ENCODE data around the gene METTL27. TPM values are rescaled to one million over a fixed set of nuclear protein-coding genes. Genes with fewer than 3 reads are reported as not detected.

Gene METTL27
- total RNA-seq, 1 experiment from 2014 or later: 4.3 TPM

GRCh38 chr7:73832806-73833205 lies 9.5 kb downstream of the METTL27 start (continued):
- no peak for TF ChIP-seq FOXJ3 (CRISPR knock-in tag; IDR thresholded peaks at IDR 0.05; ENCODE audit: borderline replicate concordance)
- TF ChIP-seq PRRX2 (CRISPR knock-in tag; IDR thresholded peaks at IDR 0.05): no peak
- TF ChIP-seq JUN (CRISPR knock-in tag; IDR thresholded peaks at IDR 0.05): no peak
- TF ChIP-seq HMGXB4 (CRISPR knock-in tag; IDR thresholded peaks at IDR 0.05): no peak
- TF ChIP-seq FOXP4 (CRISPR knock-in tag; IDR thresholded peaks at IDR 0.05): no peak
- TF ChIP-seq TEAD4 (CRISPR knock-in tag; IDR thresholded peaks at IDR 0.05): no peak
- TF ChIP-seq ESRRA (CRISPR knock-in tag; IDR thresholded peaks at IDR 0.05; ENCODE audit: borderline replicate concordance): no peak
- no peak for TF ChIP-seq EMX1 (CRISPR knock-in tag; IDR thresholded peaks at IDR 0.05)
- TF ChIP-seq ELF4 (CRISPR knock-in tag; IDR thresholded peaks at IDR 0.05; ENCODE audit: low read depth): no peak

GRCh38 chr7:73831834-73832651 lies 10.3 kb downstream of the METTL27 start:
- ChIA-PET CTCF (interaction anchor here (0.6 to 7.9 kb wide), 7 partner anchors 9 to 225 kb away, joined by 3 to 68 read pairs (median 4); partner anchors contain the start of gene METTL27), POLR2A (interaction anchor here (0.8 to 5.7 kb wide), 9 partner anchors 10 to 251 kb away, joined by 3 to 91 read pairs (median 7); partner anchors contain the start of genes ABHD11, LIMK1 and METTL27)
- Mint-ChIP-seq H3K27me3 (ENCODE audit: low read depth) (no peaks in the 10 kb centered on the region; the same call in 1 of the 2 replicates), H3K36me3 (peaks cover 5% of the 10 kb centered on the region), H3K27ac (peak overlapping the region; percentile 99), H3K4me3 (peak overlapping the region; percentile 74), H3K4me1 (peaks cover 65% of the 10 kb centered on the region), H3K9me3 (no peaks in the 10 kb centered on the region)
- peak; percentile 79 for ATAC-seq
- DNase-seq (ENCODE audit: low spot score): peak; percentile 88
- peak; percentile 22; the same call in 1 of the 2 replicates for TF ChIP-seq E2F5 (CRISPR knock-in tag; IDR thresholded peaks at IDR 0.05)
- peak; percentile 69; the same call in 1 of the 2 replicates for TF ChIP-seq ARID4B (CRISPR knock-in tag; IDR thresholded peaks at IDR 0.05; ENCODE audit: borderline replicate concordance)
- 0 out of 2 replicates have a peak, but pooled peaks have one; percentile 18 for TF ChIP-seq PRDM15 (CRISPR knock-in tag; IDR thresholded peaks at IDR 0.05)
- TF ChIP-seq ZNF396 (CRISPR knock-in tag; IDR thresholded peaks at IDR 0.05; ENCODE audit: borderline replicate concordance): no peak
- TF ChIP-seq KAT7 (CRISPR knock-in tag; IDR thresholded peaks at IDR 0.05; ENCODE audit: borderline replicate concordance): no peak
- no peak for TF ChIP-seq TEAD4 (CRISPR knock-in tag; IDR thresholded peaks at IDR 0.05)
- peak; percentile 74 for TF ChIP-seq ZBTB43 (CRISPR knock-in tag; IDR thresholded peaks at IDR 0.05)
- no peak for TF ChIP-seq RORB (CRISPR knock-in tag; IDR thresholded peaks at IDR 0.05)
- TF ChIP-seq STAT6 (CRISPR knock-in tag; conservative IDR thresholded peaks at IDR 0.05; ENCODE audit: low read depth): no peak

Measured in WTC11 (cell line).